GM13977 (cell line): ENCODE measurements around the gene GAD1.
A peak's percentile ranks its signal among the peaks of the same experiment; 100 is the strongest.

Experiments used
- DNase-seq: peaks from one replicate; pipeline ENCODE4 v3.0.0; 2012; ENCODE audit warnings: low spot score
- in situ Hi-C: fragments of 300-500 bp; cut with MboI; formaldehyde crosslinking; loops from one replicate; pipeline ENCODE4 v1.12.0; 2022; ENCODE audit warnings: low sequenced_read_pairs, low pct_unique_long_range_greater_than_20kb, mixed read lengths, inconsistent platforms; ENCODE audit not compliant: unreplicated experiment
- TF ChIP-seq, protein P1 (sequence below): IDR thresholded peaks from 2 replicates; pipeline ENCODE4 v1.5.1; 2012; ENCODE audit warnings: mild to moderate bottlenecking, control low read depth; ENCODE audit not compliant: insufficient read depth; ENCODE audit errors: extremely low read depth, missing control alignments

The GAD1 gene

DNA sequence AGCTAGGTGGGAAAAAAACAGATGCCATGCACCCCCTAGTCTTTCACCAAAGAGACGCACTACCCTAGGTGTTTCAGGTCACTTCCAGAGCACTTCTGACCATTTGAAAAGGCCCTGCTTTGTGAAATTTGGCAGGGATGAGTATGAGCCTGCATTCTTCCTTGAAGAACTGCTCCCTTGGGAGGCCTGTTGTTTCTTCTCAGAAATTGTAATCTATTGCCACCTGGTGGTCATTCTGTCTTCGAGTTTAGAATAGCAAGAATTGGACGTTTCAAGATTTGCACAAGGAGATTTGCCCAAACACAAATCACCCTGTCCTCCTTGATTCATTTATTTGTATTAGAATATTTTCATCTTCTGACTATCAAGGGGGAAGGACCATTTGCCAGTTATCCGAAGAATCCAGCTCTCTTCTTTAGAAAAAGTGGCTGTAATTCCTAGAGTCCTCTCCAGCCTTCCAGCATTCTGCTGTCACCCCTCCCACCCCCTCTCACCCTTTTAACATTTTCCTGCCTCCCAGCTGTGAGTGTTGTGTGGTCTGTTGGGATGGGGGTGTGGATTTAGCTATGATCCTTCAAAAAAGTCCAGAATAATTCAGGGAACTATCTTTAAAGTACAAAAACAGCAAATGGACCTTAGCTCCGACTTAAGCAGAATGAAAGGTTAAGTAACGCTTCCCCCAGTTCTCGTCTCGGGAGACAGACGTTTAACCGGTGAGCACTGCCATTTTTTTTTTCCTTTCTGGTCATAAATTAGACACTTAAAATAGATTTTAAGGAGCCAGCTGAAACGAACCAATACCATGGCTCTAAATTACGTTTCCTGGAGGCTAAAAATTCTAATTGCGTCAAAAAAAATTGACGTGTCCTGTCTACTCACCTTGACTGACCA lies 3.7 kb upstream of the GAD1 start:
- peak; percentile 77 for DNase-seq
- TF ChIP-seq, protein P1, sequence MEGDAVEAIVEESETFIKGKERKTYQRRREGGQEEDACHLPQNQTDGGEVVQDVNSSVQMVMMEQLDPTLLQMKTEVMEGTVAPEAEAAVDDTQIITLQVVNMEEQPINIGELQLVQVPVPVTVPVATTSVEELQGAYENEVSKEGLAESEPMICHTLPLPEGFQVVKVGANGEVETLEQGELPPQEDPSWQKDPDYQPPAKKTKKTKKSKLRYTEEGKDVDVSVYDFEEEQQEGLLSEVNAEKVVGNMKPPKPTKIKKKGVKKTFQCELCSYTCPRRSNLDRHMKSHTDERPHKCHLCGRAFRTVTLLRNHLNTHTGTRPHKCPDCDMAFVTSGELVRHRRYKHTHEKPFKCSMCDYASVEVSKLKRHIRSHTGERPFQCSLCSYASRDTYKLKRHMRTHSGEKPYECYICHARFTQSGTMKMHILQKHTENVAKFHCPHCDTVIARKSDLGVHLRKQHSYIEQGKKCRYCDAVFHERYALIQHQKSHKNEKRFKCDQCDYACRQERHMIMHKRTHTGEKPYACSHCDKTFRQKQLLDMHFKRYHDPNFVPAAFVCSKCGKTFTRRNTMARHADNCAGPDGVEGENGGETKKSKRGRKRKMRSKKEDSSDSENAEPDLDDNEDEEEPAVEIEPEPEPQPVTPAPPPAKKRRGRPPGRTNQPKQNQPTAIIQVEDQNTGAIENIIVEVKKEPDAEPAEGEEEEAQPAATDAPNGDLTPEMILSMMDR, result peak; percentile 69
- in situ Hi-C loops, result loop anchor here (10.0 to 25.0 kb wide), 4 partner anchors 98 to 1272 kb away; partner anchors contain the start of genes DLX1 and SP5

DNA sequence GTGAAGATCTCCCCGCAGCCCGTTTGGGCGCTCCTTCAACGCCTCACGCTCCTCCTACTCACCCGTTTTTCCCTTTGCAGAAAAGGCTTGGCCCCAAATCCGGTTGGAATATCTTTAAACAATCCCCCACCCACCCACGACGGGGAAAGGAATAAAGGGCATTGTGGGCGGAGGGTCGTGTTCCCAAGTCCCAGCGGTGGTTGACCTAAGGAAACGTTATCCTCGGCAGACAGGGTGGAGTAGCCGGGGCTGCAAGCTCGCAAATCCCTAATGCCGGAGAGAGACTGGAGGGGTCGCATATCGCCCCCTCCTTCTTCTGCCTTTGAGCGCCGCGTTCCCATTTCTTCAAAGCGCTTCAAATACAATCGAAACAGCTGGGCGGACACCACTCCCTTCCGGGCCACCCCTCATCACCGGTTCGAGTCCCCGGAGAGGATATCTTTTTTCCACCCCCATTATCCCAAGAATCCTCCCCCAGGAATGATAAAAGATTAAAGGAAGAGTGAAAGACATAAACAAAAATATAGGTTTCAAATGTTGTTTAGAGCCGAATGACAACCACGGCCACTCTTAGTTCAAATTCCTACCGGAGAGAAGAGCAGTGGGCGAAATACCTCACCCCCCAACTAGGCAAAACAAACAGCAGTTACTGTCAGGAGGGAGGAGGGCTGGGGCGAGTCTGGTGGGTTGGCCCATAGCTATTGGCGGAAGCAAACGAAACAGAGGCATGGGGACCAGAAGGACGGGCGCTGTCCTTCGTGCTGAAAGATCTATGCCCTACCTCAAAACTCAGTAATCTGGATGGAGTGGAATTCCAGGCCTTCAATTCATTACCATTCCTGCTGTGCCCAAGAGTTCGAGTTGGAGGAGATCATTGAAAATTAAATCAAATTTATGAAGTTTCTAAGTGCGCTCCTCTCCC lies 2.8 kb upstream of the GAD1 start:
- in situ Hi-C loops, result loop anchor here (10.0 to 25.0 kb wide), 4 partner anchors 99 to 1271 kb away; partner anchors contain the start of genes DLX1 and SP5
- TF ChIP-seq, protein P1, result no peak
- no peak for DNase-seq

DNA sequence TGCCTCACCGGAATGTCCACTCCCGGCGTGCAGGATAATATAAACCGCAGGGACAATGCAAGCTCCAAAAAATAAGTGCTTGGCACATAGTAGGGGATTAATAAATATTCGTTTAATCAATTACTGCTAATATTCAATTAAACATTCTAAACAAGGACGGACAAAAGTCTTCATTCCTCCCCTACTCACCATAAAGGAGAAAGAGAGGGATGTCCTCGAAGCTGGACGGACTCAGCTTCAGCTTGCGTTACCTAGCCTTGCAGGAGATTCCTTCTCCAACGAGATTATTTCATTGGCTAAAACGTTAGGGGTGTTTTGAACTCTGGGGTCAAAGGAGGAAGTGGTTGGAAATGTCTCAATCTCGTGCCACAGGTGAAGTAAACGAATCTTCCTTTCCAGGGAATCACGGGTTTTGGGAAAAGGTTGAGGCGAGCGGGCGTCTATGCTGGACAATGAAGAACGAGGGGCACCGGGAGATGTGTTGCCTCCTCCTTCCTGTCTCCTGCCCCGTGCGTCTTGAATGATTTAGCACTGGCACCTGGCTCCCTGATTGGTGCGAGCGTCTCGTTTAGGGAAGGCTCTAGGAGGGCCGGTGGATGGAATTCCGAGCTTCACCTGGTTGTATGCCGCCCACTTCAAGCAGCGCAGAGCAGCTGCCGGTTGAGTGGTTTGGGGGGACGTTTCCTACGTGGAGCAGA lies 2.0 kb upstream of the GAD1 start:
- in situ Hi-C loops, result loop anchor here (10.0 to 25.0 kb wide), 4 partner anchors 100 to 1270 kb away; partner anchors contain the start of genes DLX1 and SP5
- no peak for DNase-seq
- TF ChIP-seq, protein P1, result no peak

DNA sequence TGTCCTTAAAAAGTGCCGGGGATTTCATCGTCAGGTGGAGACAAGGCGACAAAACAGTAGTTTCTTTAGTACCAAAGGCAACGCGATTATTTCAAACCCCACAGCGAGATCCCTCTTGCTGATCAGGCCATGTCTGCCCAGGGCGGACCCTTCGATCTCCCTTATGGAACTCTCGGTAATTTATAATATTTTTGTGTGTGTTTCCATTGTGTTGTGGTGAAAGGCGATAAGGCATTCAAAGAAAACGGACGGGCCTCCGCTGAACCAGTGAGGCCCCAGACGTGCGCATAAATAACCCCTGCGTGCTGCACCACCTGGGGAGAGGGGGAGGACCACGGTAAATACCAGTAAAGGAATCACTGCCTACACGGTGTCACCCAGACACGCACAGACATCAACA lies 1.4 kb upstream of the GAD1 start:
- DNase-seq, result no peak
- TF ChIP-seq, protein P1, result no peak
- in situ Hi-C loops, result loop anchor here (10.0 to 25.0 kb wide), 4 partner anchors 101 to 1269 kb away; partner anchors contain the start of genes DLX1 and SP5

DNA sequence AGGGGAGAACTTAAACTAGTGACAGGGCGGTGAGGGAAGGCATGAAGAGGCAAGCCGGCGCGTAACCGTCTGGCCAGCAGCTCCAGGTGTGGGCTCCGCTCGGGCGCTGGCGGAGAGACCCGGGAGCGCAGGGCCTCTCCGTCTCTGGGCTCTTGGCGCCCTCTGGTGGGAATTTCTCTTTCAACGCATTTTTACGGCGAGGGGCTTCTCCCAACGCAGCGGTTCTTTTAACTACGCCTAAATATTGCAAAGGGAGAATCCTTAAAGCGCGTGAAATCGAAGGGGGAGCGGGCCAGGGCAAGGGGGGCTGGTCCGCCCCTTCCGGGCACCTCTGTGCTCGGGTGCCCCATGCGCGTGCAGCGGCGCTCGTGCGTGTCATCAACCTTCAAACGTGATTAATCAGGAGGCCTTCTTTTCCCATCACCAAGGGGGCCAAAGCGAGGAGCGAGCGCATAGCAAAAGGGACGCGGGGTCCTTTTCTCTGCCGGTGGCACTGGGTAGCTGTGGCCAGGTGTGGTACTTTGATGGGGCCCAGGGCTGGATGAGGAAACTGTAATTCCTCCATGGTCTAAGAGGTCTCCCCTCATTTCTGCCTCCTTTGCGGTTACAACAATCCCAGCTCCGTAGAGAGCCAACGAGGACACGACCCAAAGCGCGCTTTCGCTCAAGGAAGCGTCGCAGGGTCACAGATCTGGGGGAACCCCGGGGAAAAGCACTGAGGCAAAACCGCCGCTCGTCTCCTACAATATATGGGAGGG lies 762 bp upstream of the GAD1 start:
- in situ Hi-C loops, result loop anchor here (10.0 to 25.0 kb wide), 4 partner anchors 101 to 1269 kb away; partner anchors contain the start of genes DLX1 and SP5
- peak; percentile 84 for DNase-seq
- TF ChIP-seq, protein P1, result peak; percentile 59
